ENCODE measurements around the gene SPARC.

DNA sequence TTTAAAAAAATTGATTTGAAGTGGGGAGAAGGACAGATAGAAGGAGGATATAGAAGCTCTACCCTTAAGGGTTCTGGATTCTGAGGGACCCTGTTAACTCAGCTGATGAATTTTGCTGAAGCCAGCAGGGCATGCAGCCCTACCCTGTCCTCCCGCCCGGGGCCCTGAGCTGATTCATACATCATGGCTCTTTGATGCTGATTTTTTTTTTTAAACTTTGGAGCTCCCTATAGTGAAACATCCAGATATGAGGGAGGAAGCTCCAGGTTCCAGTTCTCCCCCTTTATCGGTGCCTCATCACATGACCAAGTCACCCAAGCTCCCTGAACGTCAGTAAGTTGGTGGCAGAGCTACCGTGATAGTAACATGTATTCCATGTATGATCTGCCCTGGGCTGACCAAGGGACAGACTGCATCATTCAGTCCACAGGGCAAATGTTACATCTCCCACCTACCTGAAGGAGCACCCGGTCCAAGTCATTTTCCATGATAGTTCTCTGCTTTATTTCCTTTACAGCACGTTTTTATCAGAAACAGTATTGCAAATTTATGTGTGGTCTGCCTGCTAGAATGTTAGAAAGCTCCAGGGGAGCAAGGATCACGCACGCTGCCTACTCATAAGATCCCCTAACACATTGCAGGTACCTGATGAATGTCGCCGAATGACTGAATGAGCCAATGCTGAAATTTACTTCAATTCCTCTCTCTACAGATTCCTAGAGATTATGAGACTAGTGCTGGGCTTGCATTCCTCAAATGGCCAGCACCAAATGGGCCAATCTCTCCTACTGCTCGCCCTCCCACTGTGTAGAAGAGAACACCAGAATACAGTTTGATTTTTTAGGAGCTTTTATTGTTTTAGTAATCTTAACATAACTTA, 25.9 kb downstream of the SPARC start:
- no peak for TF ChIP-seq EZH2 (IDR thresholded peaks at IDR 0.05; ENCODE audit: low read length)
- TF ChIP-seq, protein P1, sequence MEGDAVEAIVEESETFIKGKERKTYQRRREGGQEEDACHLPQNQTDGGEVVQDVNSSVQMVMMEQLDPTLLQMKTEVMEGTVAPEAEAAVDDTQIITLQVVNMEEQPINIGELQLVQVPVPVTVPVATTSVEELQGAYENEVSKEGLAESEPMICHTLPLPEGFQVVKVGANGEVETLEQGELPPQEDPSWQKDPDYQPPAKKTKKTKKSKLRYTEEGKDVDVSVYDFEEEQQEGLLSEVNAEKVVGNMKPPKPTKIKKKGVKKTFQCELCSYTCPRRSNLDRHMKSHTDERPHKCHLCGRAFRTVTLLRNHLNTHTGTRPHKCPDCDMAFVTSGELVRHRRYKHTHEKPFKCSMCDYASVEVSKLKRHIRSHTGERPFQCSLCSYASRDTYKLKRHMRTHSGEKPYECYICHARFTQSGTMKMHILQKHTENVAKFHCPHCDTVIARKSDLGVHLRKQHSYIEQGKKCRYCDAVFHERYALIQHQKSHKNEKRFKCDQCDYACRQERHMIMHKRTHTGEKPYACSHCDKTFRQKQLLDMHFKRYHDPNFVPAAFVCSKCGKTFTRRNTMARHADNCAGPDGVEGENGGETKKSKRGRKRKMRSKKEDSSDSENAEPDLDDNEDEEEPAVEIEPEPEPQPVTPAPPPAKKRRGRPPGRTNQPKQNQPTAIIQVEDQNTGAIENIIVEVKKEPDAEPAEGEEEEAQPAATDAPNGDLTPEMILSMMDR (optimal IDR thresholded peaks at IDR 0.05 in 1 of 3, IDR thresholded peaks at IDR 0.05 in 1 of 3, conservative IDR thresholded peaks at IDR 0.05 in 1 of 3; ENCODE audit: extremely low read depth in 1 of 3, insufficient read depth in 2 of 3, low read length in 3 of 3), result no peak

Data from keratinocyte (primary cell).